ENCODE results near the gene FAM83F.
A peak's percentile ranks its signal among the peaks of the same experiment; 100 is the strongest.

Gene FAM83F

GRCh38 chr22:40043793-40044101 lies 49.0 kb downstream of the FAM83F start:
- H3K4me3 Mint-ChIP-seq = peak overlapping the region; percentile 95
- H3K27me3 Mint-ChIP-seq = peaks cover 3% of the 10 kb centered on the region
- peaks cover 37% of the 10 kb centered on the region for H3K4me1 Mint-ChIP-seq
- no peaks in the 10 kb centered on the region for H3K9me3 Mint-ChIP-seq
- H3K27ac Mint-ChIP-seq = peak overlapping the region; percentile 100
- no peaks in the 10 kb centered on the region for H3K36me3 Mint-ChIP-seq

- peak overlapping the region; percentile 95 for H3K4me3 Mint-ChIP-seq
- H3K27ac Mint-ChIP-seq = peak overlapping the region; percentile 100
- no peaks in the 10 kb centered on the region for H3K9me3 Mint-ChIP-seq
- peaks cover 42% of the 10 kb centered on the region for H3K4me1 Mint-ChIP-seq
- H3K36me3 Mint-ChIP-seq = no peaks in the 10 kb centered on the region
- peaks cover 3% of the 10 kb centered on the region for H3K27me3 Mint-ChIP-seq
Measured at GRCh38 chr22:40044102-40044869, 49.5 kb downstream of the FAM83F start.

GRCh38 chr22:40044870-40045834 lies 50.4 kb downstream of the FAM83F start:
- Mint-ChIP-seq H3K27me3 (no peaks in the 10 kb centered on the region), H3K4me1 (peaks cover 49% of the 10 kb centered on the region), H3K9me3 (no peaks in the 10 kb centered on the region), H3K4me3 (peak overlapping the region; percentile 95), H3K36me3 (no peaks in the 10 kb centered on the region), H3K27ac (peak overlapping the region; percentile 100)

DNA sequence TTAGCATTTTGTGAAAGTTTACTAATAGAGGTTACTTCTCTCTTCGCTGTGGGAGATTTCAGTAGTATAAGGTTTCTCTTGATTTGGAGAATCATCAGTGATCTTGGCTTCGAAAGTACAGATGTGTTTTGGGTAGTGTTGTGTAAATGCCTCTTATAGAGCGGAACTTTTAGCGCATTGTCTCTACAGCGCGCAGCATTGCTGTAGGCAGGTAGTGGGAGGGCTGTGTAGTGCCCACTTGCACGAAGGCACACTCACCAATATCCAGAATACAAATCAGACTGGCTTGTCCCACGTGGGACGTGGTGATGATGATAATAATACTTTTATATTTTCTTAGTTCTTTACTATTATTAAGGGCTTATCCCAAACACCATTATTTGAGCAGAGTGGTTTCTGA lies 51.4 kb downstream of the FAM83F start:
- H3K27me3 Mint-ChIP-seq = no peaks in the 10 kb centered on the region
- H3K4me1 Mint-ChIP-seq = peaks cover 59% of the 10 kb centered on the region

GRCh38 chr22:40050258-40050657 lies 55.5 kb downstream of the FAM83F start:
- H3K36me3 Mint-ChIP-seq = no peaks in the 10 kb centered on the region
- no peaks in the 10 kb centered on the region for H3K27me3 Mint-ChIP-seq
- no peaks in the 10 kb centered on the region for H3K9me3 Mint-ChIP-seq
- peak overlapping the region; percentile 85 for H3K27ac Mint-ChIP-seq
- peak overlapping the region; percentile 61 for H3K4me3 Mint-ChIP-seq
- peaks cover 83% of the 10 kb centered on the region for H3K4me1 Mint-ChIP-seq

More for the DNA sequence above, 51.4 kb downstream of the FAM83F start:
- Mint-ChIP-seq H3K27ac (peak overlapping the region; percentile 88), H3K4me3 (peak overlapping the region; percentile 82), H3K36me3 (no peaks in the 10 kb centered on the region), H3K9me3 (no peaks in the 10 kb centered on the region)

DNA sequence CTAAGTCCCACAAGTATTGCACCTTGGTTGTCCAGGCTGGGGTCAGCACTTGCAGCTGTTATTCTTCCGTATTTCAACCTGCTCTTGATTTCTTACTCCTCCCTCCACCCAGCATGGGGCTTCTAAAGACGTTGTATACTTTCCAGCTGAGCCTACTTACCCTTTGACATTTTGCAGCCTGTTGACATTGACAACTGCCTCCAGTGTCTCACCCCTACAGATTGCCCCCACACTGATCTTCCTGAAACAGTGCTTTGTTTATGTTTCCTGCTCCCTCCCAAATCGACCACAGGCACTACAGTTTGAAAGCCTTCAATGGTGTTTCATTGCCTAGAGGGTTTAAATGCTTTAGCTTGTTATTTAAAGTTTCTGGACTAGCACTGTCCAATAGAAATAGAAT lies 56.6 kb downstream of the FAM83F start:
- peaks cover 88% of the 10 kb centered on the region for H3K4me1 Mint-ChIP-seq
- no peaks in the 10 kb centered on the region for H3K9me3 Mint-ChIP-seq
- H3K27me3 Mint-ChIP-seq = no peaks in the 10 kb centered on the region
- H3K4me3 Mint-ChIP-seq = peak overlapping the region; percentile 49
- H3K27ac Mint-ChIP-seq = peak overlapping the region; percentile 85
- H3K36me3 Mint-ChIP-seq = no peaks in the 10 kb centered on the region

DNA sequence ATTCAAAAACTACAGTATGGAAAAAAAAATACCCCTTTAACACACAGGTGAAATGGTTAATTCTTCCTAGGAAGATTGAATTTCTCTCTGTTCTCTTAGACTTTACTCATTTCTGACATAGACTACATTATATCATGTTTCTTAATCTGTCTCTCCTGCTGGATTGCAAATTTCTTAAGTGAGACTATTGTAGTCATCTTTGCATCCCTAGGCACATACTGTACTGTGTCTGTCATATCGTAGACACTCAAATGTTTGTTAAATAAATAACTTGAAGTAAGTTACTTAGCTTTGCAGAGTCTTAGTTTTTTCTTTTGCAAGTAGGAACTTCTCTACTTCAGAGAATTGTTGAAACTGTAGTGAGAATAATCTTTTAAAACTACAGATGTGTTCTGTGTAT lies 58.7 kb downstream of the FAM83F start:
- H3K27me3 Mint-ChIP-seq = no peaks in the 10 kb centered on the region
- H3K4me1 Mint-ChIP-seq = peaks cover 89% of the 10 kb centered on the region
- peaks cover 3% of the 10 kb centered on the region for H3K36me3 Mint-ChIP-seq
- H3K4me3 Mint-ChIP-seq = no peak overlapping the region
- no peaks in the 10 kb centered on the region for H3K9me3 Mint-ChIP-seq
- H3K27ac Mint-ChIP-seq = peak overlapping the region; percentile 68

DNA sequence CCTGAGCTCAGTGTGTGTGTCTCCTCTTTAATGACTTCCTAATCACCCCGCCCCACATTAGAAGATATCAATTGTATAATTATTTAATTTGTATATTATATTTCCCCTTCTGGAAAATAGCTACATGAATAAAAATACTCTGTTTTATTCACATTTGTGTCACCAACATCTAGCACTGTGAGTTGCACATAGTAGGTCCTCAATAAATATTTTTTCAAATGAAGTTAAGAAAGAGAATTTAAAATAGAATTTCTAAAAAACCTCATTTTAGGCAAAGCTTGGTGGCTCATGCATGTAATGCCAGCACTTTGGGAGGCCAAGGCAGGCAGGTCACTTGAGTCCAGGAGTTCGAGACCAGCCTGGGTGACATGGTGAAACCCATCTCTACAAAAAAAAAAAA lies 59.7 kb downstream of the FAM83F start:
- no peaks in the 10 kb centered on the region for H3K9me3 Mint-ChIP-seq
- peaks cover 7% of the 10 kb centered on the region for H3K36me3 Mint-ChIP-seq
- H3K27ac Mint-ChIP-seq = peak overlapping the region; percentile 92
- no peaks in the 10 kb centered on the region for H3K27me3 Mint-ChIP-seq
- H3K4me1 Mint-ChIP-seq = peaks cover 89% of the 10 kb centered on the region
- H3K4me3 Mint-ChIP-seq = peak overlapping the region; percentile 83

DNA sequence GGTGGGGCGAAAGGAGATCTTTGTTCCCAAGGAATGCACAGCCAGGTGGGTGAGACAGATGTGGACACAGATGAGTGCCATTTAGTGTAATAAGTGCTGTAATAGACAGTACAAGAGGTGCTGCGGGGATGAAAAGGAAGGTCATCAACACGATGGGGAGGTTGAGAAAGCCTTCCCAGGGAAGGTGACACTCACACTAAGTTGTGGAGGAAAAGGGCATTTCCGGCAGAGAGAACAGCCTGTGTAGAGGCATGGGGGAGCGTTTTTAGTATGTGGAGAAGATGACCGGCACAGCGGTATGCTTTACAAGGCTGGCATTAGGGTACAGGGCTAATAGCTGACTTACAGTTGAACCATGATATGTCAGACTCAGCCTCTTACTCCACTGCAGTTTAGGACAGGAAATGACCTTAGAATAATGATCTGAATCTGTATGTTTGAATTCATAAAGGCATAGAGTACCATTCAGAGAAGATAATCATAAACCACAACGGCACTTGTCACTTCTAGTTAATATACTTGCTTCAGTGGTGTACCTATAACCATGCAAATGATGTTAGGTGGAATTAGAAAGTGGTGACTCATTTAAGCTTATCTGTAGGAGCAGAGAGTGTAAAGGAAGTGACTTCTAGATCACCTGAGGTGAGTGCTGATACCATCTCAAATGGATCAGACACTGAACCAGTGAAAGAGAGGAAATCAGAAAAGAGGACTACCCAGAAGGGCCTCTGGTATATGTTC lies 60.6 kb downstream of the FAM83F start:
- H3K9me3 Mint-ChIP-seq = no peaks in the 10 kb centered on the region
- peak overlapping the region; percentile 83 for H3K4me3 Mint-ChIP-seq
- peaks cover 88% of the 10 kb centered on the region for H3K4me1 Mint-ChIP-seq
- H3K36me3 Mint-ChIP-seq = peaks cover 7% of the 10 kb centered on the region
- H3K27ac Mint-ChIP-seq = peak overlapping the region; percentile 98
- H3K27me3 Mint-ChIP-seq = no peaks in the 10 kb centered on the region

GRCh38 chr22:40056154-40056553 lies 61.4 kb downstream of the FAM83F start:
- Mint-ChIP-seq H3K36me3 (peaks cover 7% of the 10 kb centered on the region), H3K9me3 (no peaks in the 10 kb centered on the region), H3K27ac (peak overlapping the region; percentile 94), H3K27me3 (no peaks in the 10 kb centered on the region), H3K4me1 (peaks cover 88% of the 10 kb centered on the region), H3K4me3 (peak overlapping the region; percentile 62)

- H3K27ac Mint-ChIP-seq = peak overlapping the region; percentile 19
- H3K4me1 Mint-ChIP-seq = peaks cover 88% of the 10 kb centered on the region
- no peaks in the 10 kb centered on the region for H3K9me3 Mint-ChIP-seq
- H3K27me3 Mint-ChIP-seq = no peaks in the 10 kb centered on the region
- H3K36me3 Mint-ChIP-seq = peaks cover 7% of the 10 kb centered on the region
- H3K4me3 Mint-ChIP-seq = no peak overlapping the region
Measured at GRCh38 chr22:40056559-40056958, 61.8 kb downstream of the FAM83F start.

DNA sequence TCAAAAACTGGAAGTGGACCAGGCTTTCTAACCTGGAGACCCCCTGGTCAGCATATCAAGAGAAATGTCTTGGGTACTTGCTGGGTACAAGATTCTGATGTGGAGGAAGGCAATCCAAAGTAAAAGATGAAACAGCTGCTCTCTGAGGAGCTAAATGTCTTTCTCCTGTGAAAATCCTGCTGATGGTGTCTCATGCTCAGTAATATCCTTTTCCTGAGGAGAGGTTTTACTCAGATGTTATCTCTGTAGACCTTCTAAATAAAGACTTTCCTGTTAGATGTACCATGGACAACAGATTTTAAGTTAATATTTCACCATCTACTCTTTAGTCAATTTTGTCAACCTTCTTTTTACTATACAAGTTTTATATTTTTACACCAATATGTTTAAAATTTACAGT lies 62.9 kb downstream of the FAM83F start:
- Mint-ChIP-seq H3K36me3 (peaks cover 7% of the 10 kb centered on the region), H3K27ac (peak overlapping the region; percentile 93), H3K27me3 (no peaks in the 10 kb centered on the region), H3K4me3 (peak overlapping the region; percentile 51), H3K9me3 (no peaks in the 10 kb centered on the region), H3K4me1 (peaks cover 83% of the 10 kb centered on the region)

DNA sequence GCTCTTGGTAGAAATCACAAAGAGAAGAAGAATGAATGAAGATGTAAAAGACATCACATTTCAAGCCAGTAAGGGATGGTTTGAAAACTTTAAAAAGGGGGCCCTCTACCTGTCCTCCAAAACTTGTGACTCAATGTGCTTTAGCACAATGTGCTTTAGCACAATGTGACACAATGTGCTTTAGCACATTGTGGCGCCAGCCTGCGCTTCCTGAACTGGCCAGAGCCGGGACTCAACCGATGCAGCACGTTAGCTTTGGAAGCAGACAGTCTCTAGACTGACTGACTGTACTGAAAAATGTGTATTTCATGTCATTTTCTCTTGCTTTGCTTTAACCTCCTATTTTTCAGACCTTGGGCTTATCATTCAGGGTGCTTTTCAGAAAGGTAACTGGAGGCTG lies 63.5 kb downstream of the FAM83F start:
- Mint-ChIP-seq H3K27me3 (no peaks in the 10 kb centered on the region), H3K9me3 (no peaks in the 10 kb centered on the region), H3K4me1 (peaks cover 83% of the 10 kb centered on the region), H3K4me3 (peak overlapping the region; percentile 51), H3K27ac (peak overlapping the region; percentile 93), H3K36me3 (peaks cover 7% of the 10 kb centered on the region)

- H3K4me1 Mint-ChIP-seq = peaks cover 80% of the 10 kb centered on the region
- no peaks in the 10 kb centered on the region for H3K27me3 Mint-ChIP-seq
Measured at GRCh38 chr22:40065981-40066380, 71.2 kb downstream of the FAM83F start.

DNA sequence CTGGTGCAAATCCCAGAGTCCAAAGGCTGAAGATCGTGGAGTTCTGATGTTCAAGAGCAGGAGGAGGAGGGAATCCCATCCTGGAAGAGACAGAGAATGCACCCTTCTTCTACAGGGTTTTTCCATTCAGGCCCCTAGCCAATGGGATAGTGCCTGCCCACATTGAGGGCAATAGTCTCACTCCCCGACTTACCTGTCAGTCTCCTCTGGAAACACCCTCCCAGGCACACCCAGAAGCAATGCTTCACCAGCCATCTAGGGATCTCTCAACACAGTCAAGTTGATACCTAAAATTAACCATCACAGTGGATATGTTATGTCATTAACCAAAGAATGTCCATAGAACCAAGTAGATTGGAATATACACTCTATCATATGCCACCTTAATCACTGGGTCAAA lies 72.9 kb downstream of the FAM83F start:
- H3K36me3 Mint-ChIP-seq = no peaks in the 10 kb centered on the region
- H3K27ac Mint-ChIP-seq = no peak overlapping the region
- no peak overlapping the region for H3K4me3 Mint-ChIP-seq
- no peaks in the 10 kb centered on the region for H3K9me3 Mint-ChIP-seq
- no peaks in the 10 kb centered on the region for H3K27me3 Mint-ChIP-seq
- H3K4me1 Mint-ChIP-seq = peaks cover 84% of the 10 kb centered on the region

More at GRCh38 chr22:40065981-40066380, 71.2 kb downstream of the FAM83F start:
- Mint-ChIP-seq H3K9me3 (no peaks in the 10 kb centered on the region), H3K4me3 (no peak overlapping the region), H3K27ac (peak overlapping the region; percentile 25), H3K36me3 (no peaks in the 10 kb centered on the region)

Measured in activated naive CD4-positive, alpha-beta T cell treated with anti-CD3 and anti-CD28 coated beads, Interleukin-2, amount 50 U/mL, for 24 hours (primary cell).